GM18873 (cell line): ENCODE measurements around the gene PCDHGA10.
A peak's percentile ranks its signal among the peaks of the same experiment; 100 is the strongest.
"Not testable (repeated sequence)": the region's sequence is repeated elsewhere in the genome, so short reads cannot be mapped to it uniquely, and the experiment has no call there.

Experiments
- ATAC-seq: cut with Tn5 transposase; IDR thresholded peaks from one replicate; pipeline ENCODE4 v1.9.1; 2021; ENCODE audit warnings: mild to moderate bottlenecking, moderate library complexity, moderate number of reproducible peaks; ENCODE audit not compliant: unreplicated experiment, low FRiP score

PCDHGA10 gene

GRCh38 chr5:141412854-141413539, at the start of gene PCDHGA10:
Gene PCDHGA10 (plus strand): TSS chr5:141412987. CDS start chr5:141413176, 189 bp downstream.
- peak; percentile 65 for ATAC-seq

- ATAC-seq: no peak
Measured at GRCh38 chr5:141363952-141364660, 48.7 kb upstream of the PCDHGA10 start, which contains the start of gene PCDHGA5. Gene PCDHGA5 (plus strand): TSS chr5:141364162. CDS start chr5:141364331, 169 bp downstream.

- no peak for ATAC-seq
Measured at GRCh38 chr5:141366016-141366896, 46.5 kb upstream of the PCDHGA10 start.

GRCh38 chr5:141369994-141370848, 42.6 kb upstream of the PCDHGA10 start, which contains the start of gene PCDHGB3:
Gene PCDHGB3 (plus strand): TSS chr5:141370242. CDS start chr5:141370395, 153 bp downstream.
- no peak for ATAC-seq

- ATAC-seq: no peak
Measured at GRCh38 chr5:141371572-141372475, 41.0 kb upstream of the PCDHGA10 start.

- no peak for ATAC-seq
Measured at GRCh38 chr5:141373673-141374317, 39.0 kb upstream of the PCDHGA10 start, which contains the start of gene PCDHGA6. Gene PCDHGA6 (plus strand): TSS chr5:141373891. CDS start chr5:141374084, 193 bp downstream.

GRCh38 chr5:141374627-141375026, 38.2 kb upstream of the PCDHGA10 start:
- no peak for ATAC-seq

- not testable (repeated sequence) for ATAC-seq
Measured at GRCh38 chr5:141375444-141376155, 37.2 kb upstream of the PCDHGA10 start.

GRCh38 chr5:141382469-141383294, 30.1 kb upstream of the PCDHGA10 start, which contains the start of gene PCDHGA7:
Gene PCDHGA7 (plus strand): TSS chr5:141382742. CDS start chr5:141382900, 158 bp downstream.
- ATAC-seq: no peak

- ATAC-seq: no peak
Measured at GRCh38 chr5:141383345-141383744, 29.4 kb upstream of the PCDHGA10 start.

GRCh38 chr5:141384471-141385267, 28.1 kb upstream of the PCDHGA10 start:
- no peak for ATAC-seq

GRCh38 chr5:141387557-141388311, 25.1 kb upstream of the PCDHGA10 start, which contains the start of gene PCDHGB4:
Gene PCDHGB4 (plus strand): TSS chr5:141387698. CDS start chr5:141387885, 187 bp downstream.
- not testable (repeated sequence) for ATAC-seq

- ATAC-seq: no peak
Measured at GRCh38 chr5:141388661-141389060, 24.1 kb upstream of the PCDHGA10 start.

- no peak for ATAC-seq
Measured at GRCh38 chr5:141389153-141390042, 23.4 kb upstream of the PCDHGA10 start.
